SK-N-SH (cell line): ENCODE data around the gene WDFY1. TPM values are rescaled to one million over a fixed set of nuclear protein-coding genes. Genes with fewer than 3 reads are reported as not detected.

Source experiments
- CTCF ChIA-PET: fragments of 300-600, 350-600 bp; formaldehyde crosslinking; extraction: SDS; loops from one replicate; lab custom pipeline; 2021; lab: Yijun Ruan, JAX
- POLR2A ChIA-PET: fragments of 350-600 bp; sonication (Branson Sonifier 250); formaldehyde crosslinking; extraction: SDS; loops from one replicate; lab custom pipeline; 2020; ENCODE audit warnings: antibody characterized with exemption, inconsistent platforms; lab: Yijun Ruan, JAX
- DNase-seq: peaks from one replicate; pipeline ENCODE4 v3.0.0; 2012
- H2AFZ ChIP-seq: fragments of 200-600 bp; sonication (generic); 2 replicates; pipeline ENCODE4 v1.8.1; 2016; ENCODE audit warnings: antibody characterized with exemption, mild to moderate bottlenecking, low read depth
- H3F3A ChIP-seq: fragments of 200-600 bp; sonication (generic); replicated peaks from 2 replicates; pipeline ENCODE3; 2016; ENCODE audit warnings: antibody characterized with exemption, mild to moderate bottlenecking; ENCODE audit not compliant: insufficient read depth
- H3K27ac ChIP-seq, 2 experiments: fragments of 200-500 bp in 1 of 2; fragments of 200-600 bp in 1 of 2; sonication (Bioruptor generic) in 1 of 2; sonication (generic), shearing (Covaris generic) in 1 of 2; 2 replicates each; pipeline versions ENCODE4 v1.5.1 to v1.6.1; 2014 to 2016; ENCODE audit warnings: low read depth in 2 of 2, inconsistent platforms in 1 of 2, low read length in 1 of 2, mild to moderate bottlenecking in 1 of 2, mixed read lengths in 1 of 2
- H3K27me3 ChIP-seq: fragments of 200-600 bp; sonication (generic), shearing (Covaris generic); 2 replicates; pipeline ENCODE4 v1.6.1; 2016; ENCODE audit warnings: mixed run types; ENCODE audit not compliant: insufficient read depth
- H3K36me3 ChIP-seq, 2 experiments: fragments of 200-500 bp in 1 of 2; fragments of 200-600 bp in 1 of 2; sonication (Bioruptor generic) in 1 of 2; sonication (generic) in 1 of 2; replicated peaks in 1 of 2; 2 replicates each; pipeline versions ENCODE3 to v1.5.1; 2014 to 2016; ENCODE audit warnings: low read length in 1 of 2, mild to moderate bottlenecking in 1 of 2; ENCODE audit not compliant: insufficient read depth in 2 of 2, control insufficient read depth in 1 of 2
- H3K4me1 ChIP-seq, 2 experiments: fragments of 200-500 bp in 1 of 2; fragments of 200-600 bp in 1 of 2; sonication (Bioruptor generic) in 1 of 2; sonication (generic), shearing (Covaris generic) in 1 of 2; 2 replicates each; pipeline versions ENCODE4 v1.5.1 to v1.6.1; 2014 to 2016; ENCODE audit warnings: low read depth in 1 of 2, low read length in 1 of 2, mixed run types in 1 of 2; ENCODE audit not compliant: insufficient read depth in 2 of 2, control insufficient read depth in 1 of 2
- H3K4me2 ChIP-seq: fragments of 200-600 bp; sonication (generic), shearing (Covaris generic); 2 replicates; pipeline ENCODE4 v1.6.1; 2017; ENCODE audit warnings: mixed run types
- H3K4me3 ChIP-seq, 2 experiments: fragments of 200-500 bp in 1 of 2; fragments of 200-600 bp in 1 of 2; sonication (Bioruptor generic) in 1 of 2; sonication (generic), shearing (Covaris generic) in 1 of 2; 2 replicates each; pipeline versions ENCODE4 v1.5.1 to v1.8.1; 2014 to 2016; ENCODE audit warnings: low read depth in 2 of 2, inconsistent platforms in 1 of 2, low read length in 1 of 2, mild to moderate bottlenecking in 1 of 2, mixed read lengths in 1 of 2, moderate library complexity in 1 of 2
- H3K79me2 ChIP-seq: fragments of 200-600 bp; sonication (generic); 2 replicates; pipeline ENCODE4 v1.8.1; 2017; ENCODE audit warnings: mild to moderate bottlenecking; ENCODE audit not compliant: insufficient read depth
- H3K9ac ChIP-seq: fragments of 200-600 bp; sonication (generic); 2 replicates; pipeline ENCODE4 v1.6.1; 2017; ENCODE audit warnings: mixed run types
- H3K9me2 ChIP-seq: fragments of 200-600 bp; sonication (generic); 2 replicates; pipeline ENCODE4 v1.6.1; 2017; ENCODE audit warnings: mixed run types
- H3K9me3 ChIP-seq: fragments of 200-600 bp; sonication (generic); 2 replicates; pipeline ENCODE4 v1.6.1; 2017; ENCODE audit warnings: mixed run types, mild to moderate bottlenecking, moderate library complexity
- H4K20me1 ChIP-seq: fragments of 200-600 bp; sonication (generic); 2 replicates; pipeline ENCODE4 v1.6.1; 2017; ENCODE audit warnings: mild to moderate bottlenecking, mixed run types; ENCODE audit not compliant: insufficient read depth
- EP300 ChIP-seq, 2 experiments: IDR thresholded peaks; 2 replicates each; pipeline versions ENCODE4 v1.4.0 to v1.6.1; 2012; ENCODE audit warnings: borderline replicate concordance in 1 of 2, low read depth in 1 of 2, low read length in 1 of 2
- EZH2phosphoT487 ChIP-seq: fragments of 200-600 bp; sonication (generic); IDR thresholded peaks from 2 replicates; pipeline ENCODE4 v1.6.1; 2017; ENCODE audit warnings: low read depth, mixed run types, mild to moderate bottlenecking, antibody characterized with exemption, moderate library complexity, borderline replicate concordance
- FOXJ3 ChIP-seq: sonication (generic); formaldehyde crosslinking; IDR thresholded peaks from 2 replicates; pipeline ENCODE4 v1.5.1; 2020; ENCODE audit warnings: mild to moderate bottlenecking, missing genetic modification reagents
- GABPA ChIP-seq: IDR thresholded peaks from 2 replicates; pipeline ENCODE4 v1.4.0; 2012; ENCODE audit warnings: low read depth, mild to moderate bottlenecking
- GATA2 ChIP-seq: sonication (generic); formaldehyde crosslinking; IDR thresholded peaks from 2 replicates; pipeline ENCODE4 v1.5.0; 2020; ENCODE audit warnings: mild to moderate bottlenecking, missing genetic modification reagents
- MEF2A ChIP-seq: IDR thresholded peaks from 2 replicates; pipeline ENCODE4 v1.4.0; 2012; ENCODE audit warnings: low read depth, borderline replicate concordance
- MXI1 ChIP-seq: IDR thresholded peaks from 2 replicates; pipeline ENCODE4 v1.6.1; 2012; ENCODE audit warnings: mild to moderate bottlenecking, low read depth, low read length, improper control_type of control experiment
- NFIC ChIP-seq: IDR thresholded peaks from 2 replicates; pipeline ENCODE4 v1.4.0; 2012; ENCODE audit warnings: borderline replicate concordance
- RCOR1 ChIP-seq: fragments of 150-350 bp; IDR thresholded peaks from 2 replicates; pipeline ENCODE4 v1.6.1; 2017; ENCODE audit warnings: antibody characterized with exemption, low read length
- RFX5 ChIP-seq: IDR thresholded peaks from 2 replicates; pipeline ENCODE4 v1.6.1; 2012; ENCODE audit warnings: mild to moderate bottlenecking, improper control_type of control experiment, low read length
- RXRA ChIP-seq: IDR thresholded peaks from 2 replicates; pipeline ENCODE4 v1.4.0; 2012; ENCODE audit warnings: low read depth, mild to moderate bottlenecking, borderline replicate concordance
- TAF1 ChIP-seq: IDR thresholded peaks from 2 replicates; pipeline ENCODE4 v1.6.1; 2012; ENCODE audit warnings: low read depth, mild to moderate bottlenecking, low read length, moderate library complexity, borderline replicate concordance
- TCF12 ChIP-seq: IDR thresholded peaks from 2 replicates; pipeline ENCODE4 v1.4.0; 2012
- WGBS: methylation state at CpG from one replicate; pipeline ENCODE4 v1.1.6; 2017; ENCODE audit warnings: low lambda C conversion rate; 5-methylcytosine and 5-hydroxymethylcytosine counted together
- polyA plus RNA-seq, 3 experiments: library from polyadenylated mRNA; depleted of rRNA; stranded (reverse); fragments of >200 nt; gene quantifications; 2 replicates each; pipeline ENCODE4 v1.2.3, GENCODE V29; 2012
- TF ChIP-seq, protein P1 (sequence below): IDR thresholded peaks from 2 replicates; pipeline ENCODE4 v1.4.0; 2012; ENCODE audit warnings: low read depth
- TF ChIP-seq, protein P2 (sequence below): IDR thresholded peaks from 2 replicates; pipeline ENCODE4 v1.4.0; 2012; ENCODE audit warnings: low read depth, borderline replicate concordance
- TF ChIP-seq, protein P3 (sequence below): fragments of 150-350 bp; IDR thresholded peaks from 2 replicates; pipeline ENCODE4 v1.6.1; 2017; ENCODE audit warnings: antibody characterized with exemption, low read length, low read depth, borderline replicate concordance
- TF ChIP-seq, protein P4 (sequence below): IDR thresholded peaks from 2 replicates; pipeline ENCODE4 v1.6.1; 2012; ENCODE audit warnings: mild to moderate bottlenecking, low read depth, low read length, moderate library complexity
- TF ChIP-seq, protein P5 (sequence below): IDR thresholded peaks from 2 replicates; pipeline ENCODE4 v1.4.0; 2012; ENCODE audit warnings: low read depth, borderline replicate concordance
- TF ChIP-seq, protein P6 (sequence below): fragments of 150-350 bp; IDR thresholded peaks from 2 replicates; pipeline ENCODE4 v1.6.1; 2016; ENCODE audit warnings: mild to moderate bottlenecking, low read depth, low read length

WDFY1 gene
- polyA plus RNA-seq, 1 of the 3 experiments (the other 2 are of a cell fraction): 21.7 TPM

DNA sequence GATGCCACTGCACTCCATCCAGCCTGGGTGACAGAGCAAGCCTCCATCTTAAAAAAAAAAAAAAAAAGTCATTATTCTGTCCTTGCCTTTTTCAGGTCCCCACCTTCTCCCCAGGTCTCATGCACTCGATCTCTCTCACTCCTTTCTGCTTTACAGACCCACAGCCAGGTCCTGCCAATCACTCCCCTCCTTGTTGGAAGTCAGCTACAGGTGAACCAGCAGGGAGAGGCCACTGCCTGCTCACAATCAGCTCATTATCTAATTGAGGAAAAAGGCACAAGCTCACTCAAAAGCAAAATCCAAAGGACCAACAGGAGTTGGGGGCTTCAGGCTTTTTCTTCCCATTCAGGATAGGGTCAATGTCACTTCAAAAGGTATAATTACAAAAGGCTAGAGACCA, 2.0 kb downstream of the WDFY1 start:
- DNase-seq: no peak
- 100% methylated on average over 1 of the region's 1 CpG for WGBS
- Histone ChIP-seq H3K9me2 (no peaks in the 10 kb centered on the region), H3F3A (peaks cover 14% of the 10 kb centered on the region), H3K79me2 (peaks cover 73% of the 10 kb centered on the region), H3K9me3 (no peaks in the 10 kb centered on the region), H3K4me3 (peak overlapping the region in 1 of 2 experiments; percentile 78; a peak in 3 of 4 replicates), H3K27ac (peak overlapping the region in 1 of 2 experiments; percentile 72; a peak in 2 of 4 replicates), H4K20me1 (peaks cover 21% of the 10 kb centered on the region), H3K36me3 (peaks cover 0 to 9% of the 10 kb centered on the region in 2 experiments), H3K4me2 (peak overlapping the region; percentile 92), H3K4me1 (peaks cover 4 to 11% of the 10 kb centered on the region in 2 experiments), H2AFZ (no peak overlapping the region), H3K27me3 (no peaks in the 10 kb centered on the region), H3K9ac (peak overlapping the region; percentile 91; the same call in 1 of the 2 replicates)
- POLR2A ChIA-PET: no interaction called here
- TF ChIP-seq, protein P1, sequence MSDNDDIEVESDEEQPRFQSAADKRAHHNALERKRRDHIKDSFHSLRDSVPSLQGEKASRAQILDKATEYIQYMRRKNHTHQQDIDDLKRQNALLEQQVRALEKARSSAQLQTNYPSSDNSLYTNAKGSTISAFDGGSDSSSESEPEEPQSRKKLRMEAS: no peak
- TF ChIP-seq MXI1 (no peak), RXRA (no peak), TAF1 (no peak), RCOR1 (no peak), MEF2A (no peak), EP300 (IDR thresholded peaks at IDR 0.05; ENCODE audit: borderline replicate concordance in 1 of 2, low read depth in 1 of 2, low read length in 1 of 2) (no peak), TCF12 (no peak), EZH2phosphoT487 (no peak), GABPA (no peak), FOXJ3 (no peak), RFX5 (no peak), NFIC (no peak), GATA2 (CRISPR knock-in tag) (no peak)
- TF ChIP-seq, protein P2, sequence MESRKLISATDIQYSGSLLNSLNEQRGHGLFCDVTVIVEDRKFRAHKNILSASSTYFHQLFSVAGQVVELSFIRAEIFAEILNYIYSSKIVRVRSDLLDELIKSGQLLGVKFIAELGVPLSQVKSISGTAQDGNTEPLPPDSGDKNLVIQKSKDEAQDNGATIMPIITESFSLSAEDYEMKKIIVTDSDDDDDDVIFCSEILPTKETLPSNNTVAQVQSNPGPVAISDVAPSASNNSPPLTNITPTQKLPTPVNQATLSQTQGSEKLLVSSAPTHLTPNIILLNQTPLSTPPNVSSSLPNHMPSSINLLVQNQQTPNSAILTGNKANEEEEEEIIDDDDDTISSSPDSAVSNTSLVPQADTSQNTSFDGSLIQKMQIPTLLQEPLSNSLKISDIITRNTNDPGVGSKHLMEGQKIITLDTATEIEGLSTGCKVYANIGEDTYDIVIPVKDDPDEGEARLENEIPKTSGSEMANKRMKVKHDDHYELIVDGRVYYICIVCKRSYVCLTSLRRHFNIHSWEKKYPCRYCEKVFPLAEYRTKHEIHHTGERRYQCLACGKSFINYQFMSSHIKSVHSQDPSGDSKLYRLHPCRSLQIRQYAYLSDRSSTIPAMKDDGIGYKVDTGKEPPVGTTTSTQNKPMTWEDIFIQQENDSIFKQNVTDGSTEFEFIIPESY: no peak
- TF ChIP-seq, protein P3, sequence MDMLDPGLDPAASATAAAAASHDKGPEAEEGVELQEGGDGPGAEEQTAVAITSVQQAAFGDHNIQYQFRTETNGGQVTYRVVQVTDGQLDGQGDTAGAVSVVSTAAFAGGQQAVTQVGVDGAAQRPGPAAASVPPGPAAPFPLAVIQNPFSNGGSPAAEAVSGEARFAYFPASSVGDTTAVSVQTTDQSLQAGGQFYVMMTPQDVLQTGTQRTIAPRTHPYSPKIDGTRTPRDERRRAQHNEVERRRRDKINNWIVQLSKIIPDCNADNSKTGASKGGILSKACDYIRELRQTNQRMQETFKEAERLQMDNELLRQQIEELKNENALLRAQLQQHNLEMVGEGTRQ: no peak
- TF ChIP-seq, protein P4, sequence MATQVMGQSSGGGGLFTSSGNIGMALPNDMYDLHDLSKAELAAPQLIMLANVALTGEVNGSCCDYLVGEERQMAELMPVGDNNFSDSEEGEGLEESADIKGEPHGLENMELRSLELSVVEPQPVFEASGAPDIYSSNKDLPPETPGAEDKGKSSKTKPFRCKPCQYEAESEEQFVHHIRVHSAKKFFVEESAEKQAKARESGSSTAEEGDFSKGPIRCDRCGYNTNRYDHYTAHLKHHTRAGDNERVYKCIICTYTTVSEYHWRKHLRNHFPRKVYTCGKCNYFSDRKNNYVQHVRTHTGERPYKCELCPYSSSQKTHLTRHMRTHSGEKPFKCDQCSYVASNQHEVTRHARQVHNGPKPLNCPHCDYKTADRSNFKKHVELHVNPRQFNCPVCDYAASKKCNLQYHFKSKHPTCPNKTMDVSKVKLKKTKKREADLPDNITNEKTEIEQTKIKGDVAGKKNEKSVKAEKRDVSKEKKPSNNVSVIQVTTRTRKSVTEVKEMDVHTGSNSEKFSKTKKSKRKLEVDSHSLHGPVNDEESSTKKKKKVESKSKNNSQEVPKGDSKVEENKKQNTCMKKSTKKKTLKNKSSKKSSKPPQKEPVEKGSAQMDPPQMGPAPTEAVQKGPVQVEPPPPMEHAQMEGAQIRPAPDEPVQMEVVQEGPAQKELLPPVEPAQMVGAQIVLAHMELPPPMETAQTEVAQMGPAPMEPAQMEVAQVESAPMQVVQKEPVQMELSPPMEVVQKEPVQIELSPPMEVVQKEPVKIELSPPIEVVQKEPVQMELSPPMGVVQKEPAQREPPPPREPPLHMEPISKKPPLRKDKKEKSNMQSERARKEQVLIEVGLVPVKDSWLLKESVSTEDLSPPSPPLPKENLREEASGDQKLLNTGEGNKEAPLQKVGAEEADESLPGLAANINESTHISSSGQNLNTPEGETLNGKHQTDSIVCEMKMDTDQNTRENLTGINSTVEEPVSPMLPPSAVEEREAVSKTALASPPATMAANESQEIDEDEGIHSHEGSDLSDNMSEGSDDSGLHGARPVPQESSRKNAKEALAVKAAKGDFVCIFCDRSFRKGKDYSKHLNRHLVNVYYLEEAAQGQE: no peak
- TF ChIP-seq, protein P5, sequence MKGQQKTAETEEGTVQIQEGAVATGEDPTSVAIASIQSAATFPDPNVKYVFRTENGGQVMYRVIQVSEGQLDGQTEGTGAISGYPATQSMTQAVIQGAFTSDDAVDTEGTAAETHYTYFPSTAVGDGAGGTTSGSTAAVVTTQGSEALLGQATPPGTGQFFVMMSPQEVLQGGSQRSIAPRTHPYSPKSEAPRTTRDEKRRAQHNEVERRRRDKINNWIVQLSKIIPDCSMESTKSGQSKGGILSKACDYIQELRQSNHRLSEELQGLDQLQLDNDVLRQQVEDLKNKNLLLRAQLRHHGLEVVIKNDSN: no peak
- TF ChIP-seq, protein P6, sequence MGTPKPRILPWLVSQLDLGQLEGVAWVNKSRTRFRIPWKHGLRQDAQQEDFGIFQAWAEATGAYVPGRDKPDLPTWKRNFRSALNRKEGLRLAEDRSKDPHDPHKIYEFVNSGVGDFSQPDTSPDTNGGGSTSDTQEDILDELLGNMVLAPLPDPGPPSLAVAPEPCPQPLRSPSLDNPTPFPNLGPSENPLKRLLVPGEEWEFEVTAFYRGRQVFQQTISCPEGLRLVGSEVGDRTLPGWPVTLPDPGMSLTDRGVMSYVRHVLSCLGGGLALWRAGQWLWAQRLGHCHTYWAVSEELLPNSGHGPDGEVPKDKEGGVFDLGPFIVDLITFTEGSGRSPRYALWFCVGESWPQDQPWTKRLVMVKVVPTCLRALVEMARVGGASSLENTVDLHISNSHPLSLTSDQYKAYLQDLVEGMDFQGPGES: no peak
- CTCF ChIA-PET: interaction anchor here (1.4 kb wide), 1 partner anchor 27 kb away, joined by 4 read pairs; no protein-coding TSS in a partner anchor
